Epithelial cell of proximal tubule (primary cell): ENCODE data around the gene CIDEC. TPM values are rescaled to one million over a fixed set of nuclear protein-coding genes. Genes with fewer than 3 reads are reported as not detected.

Experiments used
- DNase-seq: peaks from one replicate; pipeline ENCODE4 v3.0.0-alpha.2; 2011; ENCODE audit warnings: low read depth
- H3K4me3 ChIP-seq: 2 replicates; pipeline ENCODE4 v1.5.1; 2011; ENCODE audit warnings: low read depth, mild to moderate bottlenecking, low read length
- CTCF ChIP-seq: conservative IDR thresholded peaks from 2 replicates; pipeline ENCODE4 v1.5.1; 2012; ENCODE audit warnings: low read depth, mild to moderate bottlenecking, low read length
- total RNA-seq: library from RNA; depleted of rRNA; stranded (reverse); fragments of >200 nt; gene quantifications from 2 replicates; pipeline ENCODE4 v1.2.3, GENCODE V29; 2015

The CIDEC gene
- total RNA-seq, 1 donor from 2014 or later, result not detected

- H3K4me3 ChIP-seq, result peak overlapping the region; percentile 64
- no peak for DNase-seq
- peak; percentile 43 for TF ChIP-seq CTCF
Observed at GRCh38 chr3:9915254-9916141, 35.4 kb upstream of the CIDEC start.

- DNase-seq, result no peak
- no peak for TF ChIP-seq CTCF
- peak overlapping the region; percentile 64 for H3K4me3 ChIP-seq
Observed at GRCh38 chr3:9914559-9915253, 34.7 kb upstream of the CIDEC start.

DNA sequence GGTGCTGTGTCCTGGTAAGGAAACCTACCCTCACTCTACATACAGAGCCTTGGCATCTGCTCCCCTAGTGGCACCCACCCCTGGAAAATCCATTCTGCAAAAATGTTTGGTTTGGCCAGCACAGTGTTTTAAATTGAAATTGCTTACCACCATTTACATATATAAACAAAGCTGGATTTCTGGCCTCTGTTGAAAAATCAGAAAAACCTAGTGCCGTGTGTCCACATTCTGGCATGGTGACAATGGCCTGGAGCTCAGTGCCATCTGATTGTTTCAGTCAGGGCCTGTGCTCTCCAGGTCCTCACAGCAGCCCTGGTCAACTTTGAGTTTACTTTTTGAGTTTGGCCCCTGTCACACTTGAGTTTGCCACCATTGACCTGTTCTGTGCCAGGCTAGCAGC lies 34.0 kb upstream of the CIDEC start:
- DNase-seq, result no peak
- no peak overlapping the region for H3K4me3 ChIP-seq
- TF ChIP-seq CTCF, result no peak

DNA sequence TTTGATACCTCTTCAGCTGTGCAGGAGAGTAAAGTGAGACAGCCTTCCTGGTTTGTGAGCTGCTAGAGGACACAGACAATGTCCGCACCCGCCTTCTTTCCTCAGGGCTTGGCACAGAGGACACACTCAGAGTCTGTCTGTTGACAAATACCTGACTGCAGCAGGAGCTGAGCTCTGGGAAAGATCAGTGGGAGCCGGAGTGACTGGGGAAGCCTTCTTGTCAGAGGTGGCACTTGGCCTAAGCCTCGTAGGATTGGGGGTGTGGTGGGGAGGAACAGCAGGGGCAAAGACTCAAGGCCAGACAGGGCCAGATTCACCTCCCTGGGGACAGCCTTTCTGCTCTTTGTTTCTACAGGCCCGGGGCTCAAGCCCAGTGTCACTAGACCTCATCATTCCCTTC lies 33.5 kb upstream of the CIDEC start:
- no peak overlapping the region for H3K4me3 ChIP-seq
- DNase-seq, result no peak
- no peak for TF ChIP-seq CTCF

DNA sequence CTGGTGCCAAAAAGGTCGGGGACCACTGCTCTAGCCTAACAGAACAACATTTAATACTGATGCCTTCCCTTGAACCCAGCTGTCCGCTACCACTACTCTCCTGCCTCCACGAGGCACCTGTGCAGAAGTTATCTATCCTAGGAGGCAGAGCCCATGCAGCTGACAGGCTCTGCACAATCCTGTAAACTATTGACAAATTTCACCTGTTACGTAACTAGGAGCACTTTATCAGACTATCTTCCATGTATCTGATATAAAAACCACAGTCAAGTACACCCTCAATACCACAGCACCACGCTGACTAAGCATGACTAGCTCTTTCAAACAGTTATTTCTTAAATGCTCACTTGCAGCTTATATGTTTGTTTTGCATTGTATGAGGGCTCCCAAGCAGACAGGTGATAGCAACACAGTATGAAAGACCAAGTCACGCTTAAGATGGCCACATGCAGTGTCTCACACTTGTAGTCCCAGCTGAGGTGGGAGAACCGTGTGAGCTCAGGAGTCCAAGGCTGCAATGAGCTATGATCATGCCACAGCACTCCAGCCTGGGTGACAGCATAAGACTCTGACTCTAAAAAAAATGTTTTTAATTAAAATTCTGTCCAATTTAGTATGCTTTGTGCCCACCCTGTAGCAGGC lies 32.4 kb upstream of the CIDEC start:
- TF ChIP-seq CTCF, result no peak
- DNase-seq, result no peak
- no peak overlapping the region for H3K4me3 ChIP-seq

DNA sequence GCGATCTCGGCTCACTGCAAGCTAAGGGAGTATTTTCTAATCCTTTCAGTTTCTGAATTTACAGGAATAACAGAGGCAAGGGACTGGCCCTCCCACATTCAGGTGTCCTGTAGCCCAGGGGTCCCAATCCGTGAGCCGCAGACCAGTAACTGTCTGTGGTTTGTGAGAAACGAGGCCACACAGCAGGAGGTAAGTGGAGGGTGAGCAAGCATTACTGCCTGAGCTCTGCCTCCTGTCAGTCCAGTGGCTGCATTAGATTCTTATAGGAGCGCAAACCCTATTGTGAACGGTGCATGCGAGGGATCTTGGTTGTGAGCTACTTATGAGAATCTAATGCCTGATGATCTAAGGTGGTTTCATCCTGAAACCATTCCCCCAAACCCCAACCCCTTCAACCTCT lies 31.8 kb upstream of the CIDEC start:
- no peak overlapping the region for H3K4me3 ChIP-seq
- no peak for TF ChIP-seq CTCF

More for the DNA sequence above, 31.8 kb upstream of the CIDEC start:
- DNase-seq, result no peak
